ENCODE results near the gene STING1. TPM values are rescaled to one million over a fixed set of nuclear protein-coding genes. Genes with fewer than 3 reads are reported as not detected.

The STING1 gene
- polyA plus RNA-seq, 1 of the 3 experiments (the other 2 are of a cell fraction) = 98.4 TPM

DNA sequence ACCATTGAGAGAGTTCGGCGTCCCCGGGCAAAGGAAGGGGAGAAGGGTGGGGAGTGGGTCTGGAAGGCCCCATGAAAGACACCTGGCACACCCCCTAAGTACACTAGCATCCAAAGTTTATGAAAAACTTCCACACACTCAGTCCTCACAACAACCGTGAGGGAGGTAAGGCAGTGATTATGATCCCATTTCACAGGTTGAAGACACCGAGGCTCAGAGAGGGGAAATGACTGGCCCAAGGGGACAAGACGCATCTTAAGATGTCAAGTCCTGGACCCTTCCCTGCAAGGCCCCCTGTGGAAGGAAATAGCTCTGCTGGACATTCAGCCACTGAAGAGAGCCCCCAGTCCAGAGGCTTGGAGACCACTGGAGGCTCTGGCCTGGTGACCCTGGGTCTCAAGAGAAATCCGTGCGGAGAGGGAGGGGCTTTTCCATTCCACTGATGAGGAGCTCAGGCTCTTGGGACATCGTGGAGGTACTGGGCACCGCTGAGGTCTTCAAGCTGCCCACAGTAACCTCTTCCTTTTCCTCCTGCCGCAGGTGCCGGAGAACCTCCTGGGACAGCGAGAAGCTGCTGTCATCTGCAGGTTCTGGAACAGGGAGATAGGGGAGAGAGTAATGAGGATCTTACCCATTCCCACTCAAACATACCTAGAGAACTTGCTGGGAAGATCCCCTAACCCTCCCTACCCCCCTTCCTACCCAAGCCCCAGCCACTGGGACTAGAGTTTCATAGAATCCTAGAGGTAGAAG lies 6.5 kb downstream of the STING1 start:
- ChIA-PET CTCF (interaction anchor here (0.9 to 1.3 kb wide), 2 partner anchors 28 to 54 kb away, joined by 3 to 4 read pairs; no protein-coding TSS in a partner anchor), POLR2A (no interaction called here)
- H3K27me3 ChIP-seq (ENCODE audit: insufficient read depth) = no peaks in the 10 kb centered on the region
- H3K36me3 ChIP-seq (replicated peaks in 1 of 2; ENCODE audit: control insufficient read depth in 1 of 2, insufficient read depth in 2 of 2, low read length in 1 of 2) = peaks cover 25 to 26% of the 10 kb centered on the region in 2 experiments
- no peak overlapping the region for H2AFZ ChIP-seq (ENCODE audit: low read depth)
- no peaks in the 10 kb centered on the region for H3K9me3 ChIP-seq
- no peaks in the 10 kb centered on the region for H3K9me2 ChIP-seq
- no peak overlapping the region for H3K9ac ChIP-seq
- H3K4me1 ChIP-seq (ENCODE audit: control insufficient read depth in 1 of 2, insufficient read depth in 2 of 2, low read depth in 1 of 2, low read length in 1 of 2) = peaks cover 3 to 13% of the 10 kb centered on the region in 2 experiments; a peak in 2 of 4 replicates
- no peak overlapping the region for H3K27ac ChIP-seq (ENCODE audit: low read depth in 2 of 2, low read length in 1 of 2)
- 91% methylated on average over 13 of the region's 13 CpGs for WGBS (ENCODE audit: low lambda C conversion rate)
- peaks cover 9% of the 10 kb centered on the region for H3F3A ChIP-seq (replicated peaks; ENCODE audit: insufficient read depth)
- peaks cover 35% of the 10 kb centered on the region for H3K79me2 ChIP-seq (ENCODE audit: insufficient read depth)
- H4K20me1 ChIP-seq (ENCODE audit: insufficient read depth) = no peaks in the 10 kb centered on the region
- H3K4me2 ChIP-seq = no peak overlapping the region
- no peak for DNase-seq
- no peak overlapping the region for H3K4me3 ChIP-seq (ENCODE audit: low read depth in 2 of 2, low read length in 1 of 2)
- TF ChIP-seq REST (IDR thresholded peaks at IDR 0.05; ENCODE audit: low read depth, low read length) (no peak), RXRA (IDR thresholded peaks at IDR 0.05; ENCODE audit: borderline replicate concordance, low read depth) (no peak), JUND (IDR thresholded peaks at IDR 0.05) (no peak), POLR2AphosphoS5 (IDR thresholded peaks at IDR 0.05; ENCODE audit: low read depth, low read length) (no peak), FOXM1 (IDR thresholded peaks at IDR 0.05; ENCODE audit: low read depth) (no peak), FOXJ3 (CRISPR knock-in tag; IDR thresholded peaks at IDR 0.05) (no peak)
- TF ChIP-seq, protein P1, sequence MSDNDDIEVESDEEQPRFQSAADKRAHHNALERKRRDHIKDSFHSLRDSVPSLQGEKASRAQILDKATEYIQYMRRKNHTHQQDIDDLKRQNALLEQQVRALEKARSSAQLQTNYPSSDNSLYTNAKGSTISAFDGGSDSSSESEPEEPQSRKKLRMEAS (IDR thresholded peaks at IDR 0.05; ENCODE audit: low read depth) = no peak

- Histone ChIP-seq H3K9me2 (no peaks in the 10 kb centered on the region), H4K20me1 (ENCODE audit: insufficient read depth) (no peaks in the 10 kb centered on the region), H3K9ac (no peak overlapping the region), H3F3A (replicated peaks; ENCODE audit: insufficient read depth) (peaks cover 9% of the 10 kb centered on the region), H3K36me3 (replicated peaks in 1 of 2; ENCODE audit: control insufficient read depth in 1 of 2, insufficient read depth in 2 of 2, low read length in 1 of 2) (peaks cover 24 to 25% of the 10 kb centered on the region in 2 experiments), H3K9me3 (no peaks in the 10 kb centered on the region), H3K4me2 (no peak overlapping the region), H3K27ac (ENCODE audit: low read depth in 2 of 2, low read length in 1 of 2) (no peak overlapping the region), H3K27me3 (ENCODE audit: insufficient read depth) (no peaks in the 10 kb centered on the region), H3K79me2 (ENCODE audit: insufficient read depth) (peaks cover 26% of the 10 kb centered on the region), H2AFZ (ENCODE audit: low read depth) (no peak overlapping the region), H3K4me3 (ENCODE audit: low read depth in 2 of 2, low read length in 1 of 2) (no peak overlapping the region), H3K4me1 (ENCODE audit: control insufficient read depth in 1 of 2, insufficient read depth in 2 of 2, low read depth in 1 of 2, low read length in 1 of 2) (peaks cover 3 to 8% of the 10 kb centered on the region in 2 experiments; a peak in 2 of 4 replicates)
- ChIA-PET POLR2A (no interaction called here), CTCF (no interaction called here)
- 84% methylated on average over 12 of the region's 13 CpGs for WGBS (ENCODE audit: low lambda C conversion rate)
- no peak for DNase-seq
- no peak for TF ChIP-seq JUND (IDR thresholded peaks at IDR 0.05)
- TF ChIP-seq ELF1 (IDR thresholded peaks at IDR 0.05) = no peak
- no peak for TF ChIP-seq TCF12 (IDR thresholded peaks at IDR 0.05)
- no peak for TF ChIP-seq RCOR1 (IDR thresholded peaks at IDR 0.05; ENCODE audit: low read length)
- no peak for TF ChIP-seq TAF1 (IDR thresholded peaks at IDR 0.05; ENCODE audit: borderline replicate concordance, low read depth, low read length)
- TF ChIP-seq, protein P2, sequence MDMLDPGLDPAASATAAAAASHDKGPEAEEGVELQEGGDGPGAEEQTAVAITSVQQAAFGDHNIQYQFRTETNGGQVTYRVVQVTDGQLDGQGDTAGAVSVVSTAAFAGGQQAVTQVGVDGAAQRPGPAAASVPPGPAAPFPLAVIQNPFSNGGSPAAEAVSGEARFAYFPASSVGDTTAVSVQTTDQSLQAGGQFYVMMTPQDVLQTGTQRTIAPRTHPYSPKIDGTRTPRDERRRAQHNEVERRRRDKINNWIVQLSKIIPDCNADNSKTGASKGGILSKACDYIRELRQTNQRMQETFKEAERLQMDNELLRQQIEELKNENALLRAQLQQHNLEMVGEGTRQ (IDR thresholded peaks at IDR 0.05; ENCODE audit: borderline replicate concordance, low read depth, low read length) = no peak
- no peak for TF ChIP-seq IRF3 (IDR thresholded peaks at IDR 0.05; ENCODE audit: low read depth, low read length)
- no peak for TF ChIP-seq EP300 (IDR thresholded peaks at IDR 0.05; ENCODE audit: borderline replicate concordance in 1 of 2, low read depth in 1 of 2, low read length in 1 of 2)
- TF ChIP-seq YY1 (IDR thresholded peaks at IDR 0.05; ENCODE audit: low read depth) = no peak
- no peak for TF ChIP-seq NRF1 (IDR thresholded peaks at IDR 0.05; ENCODE audit: low read depth, low read length)
- TF ChIP-seq USF1 (IDR thresholded peaks at IDR 0.05; ENCODE audit: borderline replicate concordance, low read depth) = no peak
- TF ChIP-seq NFIC (IDR thresholded peaks at IDR 0.05; ENCODE audit: borderline replicate concordance) = no peak
- no peak for TF ChIP-seq FOXM1 (IDR thresholded peaks at IDR 0.05; ENCODE audit: low read depth)
Measured at GRCh38 chr5:139474890-139475791, 7.4 kb downstream of the STING1 start.
